Right renal pelvis (tissue), 4 donors: ENCODE data around the gene TLE3. TPM values are rescaled to one million over a fixed set of nuclear protein-coding genes. Genes with fewer than 3 reads are reported as not detected.

Experiments used
- DNase-seq, 4 donors: peaks; one replicate each; pipeline ENCODE4 v3.0.0-alpha.2; 2013; ENCODE audit warnings: low read depth in 4 of 4, low spot score in 3 of 4, missing footprints in 1 of 4
- polyA plus RNA-seq, 4 donors: library from polyadenylated mRNA; unstranded; fragments of 120-200 nt; gene quantifications; one replicate each; pipeline ENCODE4 v1.2.1, GENCODE V29; 2013; ENCODE audit not compliant: insufficient read length in 4 of 4

TLE3 gene
- polyA plus RNA-seq, 4 donors = 28.9 to 44.2 (median 34.6) TPM

DNA sequence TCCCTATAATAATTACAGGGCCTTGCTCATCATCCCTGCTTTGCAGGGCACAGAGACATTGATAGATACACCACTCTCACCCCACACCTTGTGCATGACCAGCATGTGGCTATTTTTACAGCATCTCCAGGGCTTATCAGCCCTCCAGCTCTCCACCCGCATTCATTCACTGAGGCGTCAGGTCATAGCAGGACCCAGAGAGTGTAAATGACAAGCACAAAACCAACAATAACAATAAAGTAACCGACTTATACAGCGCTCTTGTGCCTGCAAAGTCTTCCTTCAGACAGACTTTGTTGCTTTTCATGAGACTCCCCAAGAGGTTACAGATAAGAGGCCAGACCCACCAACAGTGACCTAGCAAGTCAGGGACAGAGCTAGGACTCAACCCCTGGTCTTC, 80.7 kb downstream of the TLE3 start:
- no peak for DNase-seq

DNA sequence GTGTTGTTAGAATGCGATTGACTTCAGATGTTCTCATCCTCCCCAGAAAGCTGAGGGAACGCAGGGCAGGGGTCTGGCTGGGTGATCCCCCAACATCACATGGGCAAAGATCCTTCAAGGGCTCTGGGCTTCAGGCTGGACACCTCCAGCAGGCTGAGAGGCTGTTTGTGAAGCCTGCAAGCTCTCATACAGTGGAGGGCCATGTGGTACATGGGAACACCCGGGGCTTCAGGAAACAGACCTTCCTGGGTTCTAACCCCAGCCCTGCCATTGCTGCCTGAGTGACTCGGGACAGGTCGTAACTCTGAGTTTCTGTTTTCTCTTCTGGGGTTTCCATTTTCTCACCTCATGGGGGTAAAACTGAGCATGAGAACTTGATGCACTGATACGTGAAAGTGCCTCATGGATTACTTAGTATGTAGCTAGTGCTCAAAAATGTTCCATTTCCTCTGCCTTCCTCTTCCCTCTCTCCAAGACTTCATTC, 81.2 kb downstream of the TLE3 start:
- no peak for DNase-seq

DNA sequence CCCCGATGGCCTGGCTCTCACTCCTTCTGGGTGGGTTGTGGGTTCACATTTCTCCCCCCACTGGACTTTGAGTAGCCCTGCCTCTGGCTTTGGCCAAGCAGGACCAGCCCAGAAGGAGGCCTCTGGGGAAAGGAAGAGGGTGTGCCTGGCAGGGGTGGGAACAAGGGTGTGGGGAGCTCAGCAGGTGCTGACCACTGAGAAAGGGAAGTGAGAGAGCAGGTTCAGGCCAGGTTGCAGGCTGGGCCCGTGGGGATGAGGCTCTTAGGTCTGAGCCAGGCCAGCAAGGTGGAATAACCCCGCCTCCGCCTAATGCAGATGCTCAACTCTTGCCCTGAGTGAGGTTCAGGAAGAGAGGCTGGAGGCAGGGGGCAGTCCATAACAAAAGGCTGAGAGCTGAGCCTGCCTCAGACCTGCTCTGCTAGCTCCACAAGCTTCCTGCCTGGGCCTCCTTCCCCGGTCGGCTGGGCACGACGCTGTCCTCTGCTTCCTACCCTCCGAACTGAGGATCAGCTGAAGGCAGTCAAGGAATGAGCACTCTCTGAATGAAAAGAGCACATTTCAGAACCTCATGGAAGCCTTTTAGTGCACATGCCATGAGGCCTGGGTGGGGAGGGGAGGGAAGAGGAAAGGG, 82.7 kb downstream of the TLE3 start:
- no peak for DNase-seq

DNA sequence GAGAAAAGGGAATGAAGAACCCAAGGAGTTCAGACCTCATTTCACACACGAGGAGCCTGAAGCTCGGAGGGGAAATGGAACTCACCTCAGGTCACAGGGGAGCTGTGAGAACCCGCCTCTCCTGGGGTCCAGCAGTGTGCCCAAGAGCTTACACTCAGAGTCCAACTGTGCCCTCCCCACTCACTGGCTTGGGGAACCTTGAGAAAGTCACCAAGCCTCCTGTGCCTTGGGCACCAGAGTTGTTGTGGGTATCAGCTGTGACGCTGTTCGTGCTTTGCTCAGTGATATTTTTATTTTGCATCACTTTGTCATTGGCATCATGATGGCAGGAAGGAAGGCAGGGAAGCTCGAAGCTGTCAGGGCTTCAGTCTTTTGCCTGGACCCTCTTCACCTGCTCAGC, 83.4 kb downstream of the TLE3 start:
- no peak for DNase-seq

DNA sequence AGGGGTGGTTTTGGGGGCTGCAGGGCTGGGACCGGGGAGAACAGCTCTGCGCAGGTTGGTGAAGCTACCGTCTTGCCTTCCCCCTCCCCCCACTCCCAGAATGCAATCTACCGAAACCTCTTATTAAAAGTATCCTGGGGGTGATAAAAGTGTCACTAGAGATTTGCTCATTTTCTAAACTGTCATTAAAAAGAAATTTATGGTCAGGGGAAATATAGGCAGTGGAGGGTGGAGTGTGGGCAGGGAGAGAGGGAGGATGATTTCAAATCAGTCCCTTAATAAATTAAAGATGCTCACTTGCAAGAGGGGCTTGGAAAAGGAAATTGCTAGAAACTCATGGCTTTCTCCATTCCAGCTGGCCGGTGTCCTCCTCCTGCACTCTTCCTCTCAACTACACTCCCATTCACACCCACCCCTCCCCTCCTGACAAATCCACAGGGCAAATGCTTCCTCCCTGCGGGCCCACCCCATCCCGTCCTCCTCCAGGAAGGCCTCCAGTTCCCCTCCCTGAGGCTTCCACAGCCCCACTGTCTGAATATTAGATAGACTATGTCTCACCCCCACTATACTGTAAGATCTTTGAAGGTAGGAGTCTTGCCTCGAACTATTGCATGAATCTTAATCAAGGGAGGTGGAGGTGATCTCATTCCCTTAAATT, 83.9 kb downstream of the TLE3 start:
- no peak for DNase-seq

DNA sequence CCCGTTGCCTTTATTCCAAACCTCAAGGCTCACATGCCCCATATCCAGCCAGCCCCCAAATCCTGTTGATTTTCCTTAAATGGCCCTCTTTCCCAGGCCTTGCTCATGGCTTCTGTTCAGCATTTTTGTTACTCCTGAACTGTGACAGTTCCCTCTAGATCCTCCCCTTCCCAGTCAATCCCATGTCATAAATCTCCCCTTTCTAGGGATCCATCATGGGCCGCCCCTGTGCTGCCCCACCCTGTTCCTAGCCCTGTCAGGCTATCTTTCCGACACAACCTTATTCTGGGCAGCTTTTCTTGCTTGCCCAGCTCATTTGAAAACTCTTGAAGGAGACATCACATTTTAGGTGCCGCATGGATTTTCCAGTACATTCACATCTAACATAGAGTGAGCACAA, 84.8 kb downstream of the TLE3 start:
- DNase-seq = no peak

DNA sequence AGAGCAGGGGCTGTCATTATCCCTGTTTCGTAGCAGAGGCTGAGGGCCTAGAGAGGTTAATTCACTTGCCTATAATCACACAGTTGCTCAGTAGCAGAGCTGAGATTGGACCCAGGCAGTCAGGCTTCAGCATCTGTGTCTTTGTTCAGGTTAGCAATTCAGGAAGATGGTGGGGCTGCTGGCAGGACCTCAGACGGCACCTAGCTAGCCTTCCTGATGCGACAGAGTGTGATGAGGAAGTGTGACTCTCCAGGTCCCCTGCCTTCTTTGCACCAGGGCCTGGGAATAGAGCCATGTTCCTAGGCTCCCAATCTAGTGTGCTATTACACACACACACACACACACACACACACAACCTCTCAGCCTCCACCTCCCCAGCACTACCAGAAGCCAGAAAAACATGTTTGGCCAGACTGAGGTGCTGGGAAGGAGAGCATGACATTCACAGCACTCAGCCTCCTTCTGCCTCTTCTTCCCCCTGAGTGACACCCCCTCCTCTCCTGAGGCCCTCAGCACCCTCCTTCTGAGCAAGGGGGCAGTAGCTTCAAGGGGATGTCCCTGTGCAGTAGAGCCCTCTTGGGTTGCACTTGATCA, 88.9 kb downstream of the TLE3 start:
- no peak for DNase-seq

DNA sequence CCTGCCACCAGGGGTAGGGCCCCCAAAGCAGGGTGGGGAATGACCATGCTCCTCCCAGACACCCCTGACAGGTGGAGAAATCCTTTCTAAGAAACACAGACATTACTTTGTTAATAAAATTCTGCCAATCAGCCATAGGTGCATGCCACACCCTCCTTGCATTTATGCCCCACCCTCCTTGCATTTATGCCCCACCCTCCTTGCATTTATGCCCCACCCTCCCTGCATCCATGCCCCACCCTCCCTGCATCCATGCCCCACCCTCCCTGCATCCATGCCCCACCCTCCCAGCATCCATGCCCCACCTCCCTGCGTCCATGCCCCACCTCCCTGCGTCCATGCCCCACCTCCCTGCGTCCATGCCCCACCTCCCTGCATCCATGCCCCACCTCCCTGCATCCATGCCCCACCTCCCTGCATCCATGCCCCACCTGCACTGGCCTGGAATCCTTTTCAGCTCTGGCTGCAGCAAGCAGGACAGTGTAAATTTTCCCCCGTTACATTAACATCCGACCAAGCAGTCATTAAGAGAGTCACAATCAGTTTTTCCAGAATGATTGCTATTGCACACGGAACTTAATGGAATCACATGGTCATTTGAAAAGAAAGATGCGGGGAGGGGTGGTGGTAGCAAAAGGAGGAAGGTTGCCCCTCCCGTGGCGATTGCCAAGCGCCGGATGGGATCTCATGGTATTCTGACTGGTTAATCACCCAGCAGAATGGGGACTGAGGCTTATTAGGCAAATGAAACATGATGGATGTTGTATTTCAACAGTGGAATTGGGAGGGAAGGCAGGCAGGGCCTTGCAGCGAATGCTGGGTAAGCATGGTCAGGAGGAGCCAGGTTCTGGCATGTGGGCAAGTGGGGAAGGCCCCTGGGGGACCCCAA, 91.2 kb downstream of the TLE3 start:
- no peak for DNase-seq

DNA sequence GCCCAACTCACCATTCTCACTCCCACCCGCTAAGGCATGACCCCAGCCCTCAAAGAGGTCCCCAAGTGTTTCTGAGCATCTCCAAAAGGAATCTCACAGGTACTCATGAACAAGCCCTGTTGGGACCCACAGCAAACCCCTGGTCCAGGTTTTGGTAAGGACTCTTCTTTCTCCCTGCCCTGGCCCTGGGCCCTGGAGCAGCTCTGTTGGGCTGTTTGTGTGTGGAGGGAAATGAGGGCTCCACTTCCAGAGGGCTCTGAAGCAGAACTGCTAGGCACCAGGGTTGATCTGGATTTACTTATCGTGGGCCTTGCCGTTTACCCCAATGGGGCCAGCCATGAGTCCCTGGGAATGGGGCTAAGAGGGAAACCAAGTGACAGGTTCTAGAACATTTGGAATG, 92.9 kb downstream of the TLE3 start:
- DNase-seq = no peak

DNA sequence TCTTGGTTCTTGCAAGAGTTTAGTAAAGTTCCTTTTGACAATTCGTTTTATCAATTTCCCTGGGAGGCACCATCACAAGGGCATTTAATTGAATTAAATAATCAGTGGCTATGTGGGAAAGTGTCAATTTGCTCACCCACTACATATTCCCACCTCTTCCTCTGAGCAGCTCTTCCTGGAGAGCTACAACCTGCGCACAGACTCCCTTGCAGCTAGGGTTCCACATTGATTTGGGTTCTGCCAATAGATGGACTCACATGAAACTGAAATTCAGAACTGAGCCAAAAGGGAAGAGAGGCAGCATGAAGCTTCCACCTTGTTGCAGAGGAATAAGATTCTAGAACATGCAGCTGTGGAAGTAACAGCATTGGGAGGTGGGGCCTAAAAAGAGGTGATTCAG, 94.8 kb downstream of the TLE3 start:
- DNase-seq = no peak

DNA sequence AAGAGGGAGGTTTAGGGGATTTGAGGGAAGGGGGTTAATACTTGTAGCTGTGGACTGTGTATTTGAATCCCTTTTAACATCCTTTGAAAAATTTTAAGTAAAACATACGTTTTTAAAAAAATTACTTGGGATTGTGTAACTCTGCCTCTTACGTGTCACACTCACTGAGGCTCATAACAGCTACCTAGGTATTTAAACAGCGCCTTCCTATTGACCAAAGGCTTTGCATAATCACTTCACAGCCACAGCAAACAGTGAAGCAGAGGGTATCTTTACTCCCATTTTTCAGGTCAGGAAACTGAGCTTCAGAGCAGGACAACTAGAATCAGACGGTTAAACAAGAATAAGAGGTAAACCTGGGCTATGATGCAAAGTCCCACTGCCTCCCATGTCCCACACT, 95.9 kb downstream of the TLE3 start:
- DNase-seq = no peak

DNA sequence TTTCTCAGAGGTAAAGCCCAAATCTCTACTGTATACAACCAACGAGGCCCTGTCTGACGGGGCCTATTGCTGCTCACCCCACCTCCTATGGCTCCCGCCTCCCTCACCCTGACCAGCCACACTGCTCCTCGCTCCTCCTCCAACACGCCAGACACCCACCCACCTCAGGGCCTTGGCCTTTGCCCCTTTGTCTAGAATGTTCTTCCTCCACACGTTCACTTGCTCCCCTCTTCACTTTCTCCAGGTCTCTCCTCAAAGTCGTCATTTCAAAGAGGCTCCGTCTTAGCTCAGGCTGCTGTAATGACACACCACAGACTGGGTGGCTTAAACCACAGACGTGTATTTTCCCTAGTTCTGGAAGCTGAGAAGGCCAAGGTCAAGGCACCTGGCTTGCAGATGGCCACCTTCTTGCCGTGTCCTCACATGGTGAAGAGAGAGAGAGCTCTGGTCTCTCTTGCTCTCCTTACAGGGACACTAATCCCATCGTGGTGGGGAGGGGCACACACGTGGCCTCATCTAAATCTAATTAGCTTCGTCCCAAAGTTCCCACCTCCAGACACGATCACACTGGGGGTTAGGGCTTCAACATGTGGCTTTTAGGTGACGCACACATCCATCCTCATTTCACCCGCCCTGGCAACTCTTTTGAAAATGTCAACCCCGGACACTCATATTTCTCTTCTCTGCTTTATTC, 98.2 kb downstream of the TLE3 start:
- DNase-seq = no peak

DNA sequence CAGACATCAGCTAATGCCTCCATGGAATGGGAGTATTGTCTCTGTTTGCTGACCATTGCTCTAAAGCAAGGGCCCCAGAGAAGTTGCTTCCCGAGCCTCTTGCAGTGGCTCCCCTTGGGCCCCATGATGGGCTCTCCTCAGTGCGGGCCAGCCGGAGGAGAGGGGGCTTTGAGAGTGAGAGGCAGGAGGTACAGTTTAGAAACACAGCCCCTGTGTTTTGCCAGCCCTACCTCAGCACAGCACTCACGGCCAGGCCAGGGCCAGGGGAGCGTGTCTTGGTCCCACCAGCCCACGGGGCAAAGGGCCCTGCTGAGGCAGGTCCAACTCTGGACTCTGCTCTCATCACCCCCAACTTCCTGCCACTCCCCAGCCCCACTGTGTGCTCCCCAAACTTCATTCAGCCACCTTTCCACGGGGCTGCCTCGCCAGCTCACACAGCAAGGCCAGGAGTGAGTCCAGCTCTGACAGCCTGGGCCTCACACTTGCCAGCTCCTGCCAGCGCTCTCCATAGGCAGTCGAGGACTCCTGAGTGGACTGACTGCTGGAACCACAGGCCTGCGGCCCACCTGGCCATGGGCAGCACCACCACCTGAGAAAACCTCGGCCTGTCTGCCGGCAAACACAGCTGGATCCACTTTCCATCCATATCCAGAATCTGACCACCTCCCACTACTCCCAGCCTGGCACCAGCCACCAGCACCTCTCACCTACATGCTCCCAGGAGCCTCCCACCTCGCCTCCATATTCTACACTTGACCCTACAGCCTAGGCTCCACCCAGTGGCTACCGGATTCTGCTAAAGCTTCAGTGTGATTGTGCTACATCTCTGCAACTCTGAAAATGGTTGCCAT, 99.0 kb downstream of the TLE3 start:
- DNase-seq = no peak

DNA sequence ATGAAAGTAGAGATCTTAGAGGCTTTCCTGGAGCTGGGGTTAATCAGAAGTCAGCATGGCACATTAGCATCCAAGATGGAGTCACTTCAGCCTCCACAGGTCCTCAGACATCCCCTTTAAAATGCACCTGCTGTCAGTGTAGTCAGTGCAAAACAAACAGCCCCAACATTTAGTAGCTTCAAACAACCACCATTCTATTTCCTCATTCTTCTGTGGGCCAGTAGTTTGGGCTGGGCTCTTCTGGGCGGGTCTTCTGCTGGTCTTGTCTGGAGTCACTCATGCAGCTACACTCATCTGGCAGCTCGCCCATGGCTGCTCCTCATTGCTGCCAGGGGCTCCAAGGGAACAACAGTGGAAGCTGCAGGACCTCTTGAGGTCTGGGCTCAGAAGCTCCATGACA, 99.9 kb downstream of the TLE3 start:
- no peak for DNase-seq
